ENCODE measurements around the gene TP53.
"Not testable (repeated sequence)": the region's sequence is repeated elsewhere in the genome, so short reads cannot be mapped to it uniquely, and the experiment has no call there.

TP53 gene

DNA sequence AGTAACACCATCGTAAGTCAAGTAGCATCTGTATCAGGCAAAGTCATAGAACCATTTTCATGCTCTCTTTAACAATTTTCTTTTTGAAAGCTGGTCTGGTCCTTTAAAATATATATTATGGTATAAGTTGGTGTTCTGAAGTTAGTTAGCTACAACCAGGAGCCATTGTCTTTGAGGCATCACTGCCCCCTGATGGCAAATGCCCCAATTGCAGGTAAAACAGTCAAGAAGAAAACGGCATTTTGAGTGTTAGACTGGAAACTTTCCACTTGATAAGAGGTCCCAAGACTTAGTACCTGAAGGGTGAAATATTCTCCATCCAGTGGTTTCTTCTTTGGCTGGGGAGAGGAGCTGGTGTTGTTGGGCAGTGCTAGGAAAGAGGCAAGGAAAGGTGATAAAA is 14.1 kb downstream of the TP53 start:
- peak; percentile 36 to 89 for DNase-seq

GRCh38 chr17:7668482-7668881 is 18.8 kb downstream of the TP53 start:
- DNase-seq: no peak

DNA sequence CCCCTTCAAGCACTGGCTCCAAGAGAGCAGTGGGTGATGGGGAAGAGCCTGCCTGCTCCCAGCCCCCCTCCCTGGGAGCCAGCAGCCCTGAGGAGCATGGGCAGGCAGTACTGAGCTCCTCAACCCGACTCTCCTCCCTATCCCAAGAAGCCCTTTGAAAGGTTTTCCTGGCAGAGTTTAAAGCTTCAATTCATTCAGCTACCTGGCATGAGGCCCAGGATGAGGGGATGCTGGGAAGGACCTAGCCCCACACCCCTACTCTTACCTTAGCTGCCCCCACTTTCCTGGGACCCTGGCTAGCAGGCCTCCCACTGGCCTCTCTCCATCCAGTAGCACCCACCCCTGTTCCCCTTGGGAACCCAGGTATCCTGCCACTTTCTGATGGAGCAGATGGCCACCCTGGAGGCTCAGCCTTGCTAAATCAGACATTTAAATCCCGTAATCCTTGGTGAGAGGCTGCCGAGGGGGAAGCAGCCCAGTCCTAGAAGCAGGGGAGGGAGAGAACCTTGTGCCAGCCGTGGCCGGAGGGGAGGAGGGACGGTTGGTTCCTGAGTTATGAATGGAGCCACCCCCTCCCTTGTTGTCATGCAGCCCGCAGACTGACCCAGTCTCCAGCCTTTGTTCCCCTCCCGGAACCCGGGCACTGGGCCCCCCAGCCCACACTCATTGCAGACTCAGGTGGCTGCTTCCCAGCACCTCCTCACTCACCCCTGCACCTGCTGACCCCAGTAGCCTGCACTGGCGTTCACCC is 19.5 kb downstream of the TP53 start:
- no peak for DNase-seq

GRCh38 chr17:7656958-7657609 is 30.2 kb downstream of the TP53 start:
- no peak for DNase-seq

DNA sequence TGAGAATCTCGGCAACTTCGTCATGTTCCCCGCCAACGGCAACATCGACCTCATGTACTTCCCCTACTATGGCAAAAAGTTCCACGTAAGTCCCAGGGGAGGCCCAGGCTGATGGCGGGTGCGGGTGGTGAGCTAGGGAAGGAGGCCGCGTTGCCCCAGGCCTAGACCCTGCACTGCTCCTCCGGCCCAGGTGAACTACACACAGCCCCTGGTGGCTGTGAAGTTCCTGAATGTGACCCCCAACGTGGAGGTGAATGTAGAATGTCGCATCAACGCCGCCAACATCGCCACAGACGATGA is 31.8 kb downstream of the TP53 start:
- DNase-seq: no peak

- DNase-seq: peak; percentile 16 to 58
Measured at GRCh38 chr17:7654832-7655540, 32.3 kb downstream of the TP53 start.

- DNase-seq: no peak
Measured at GRCh38 chr17:7652388-7653356, 34.6 kb downstream of the TP53 start.

GRCh38 chr17:7651665-7652387 is 35.5 kb downstream of the TP53 start:
- DNase-seq: no peak

DNA sequence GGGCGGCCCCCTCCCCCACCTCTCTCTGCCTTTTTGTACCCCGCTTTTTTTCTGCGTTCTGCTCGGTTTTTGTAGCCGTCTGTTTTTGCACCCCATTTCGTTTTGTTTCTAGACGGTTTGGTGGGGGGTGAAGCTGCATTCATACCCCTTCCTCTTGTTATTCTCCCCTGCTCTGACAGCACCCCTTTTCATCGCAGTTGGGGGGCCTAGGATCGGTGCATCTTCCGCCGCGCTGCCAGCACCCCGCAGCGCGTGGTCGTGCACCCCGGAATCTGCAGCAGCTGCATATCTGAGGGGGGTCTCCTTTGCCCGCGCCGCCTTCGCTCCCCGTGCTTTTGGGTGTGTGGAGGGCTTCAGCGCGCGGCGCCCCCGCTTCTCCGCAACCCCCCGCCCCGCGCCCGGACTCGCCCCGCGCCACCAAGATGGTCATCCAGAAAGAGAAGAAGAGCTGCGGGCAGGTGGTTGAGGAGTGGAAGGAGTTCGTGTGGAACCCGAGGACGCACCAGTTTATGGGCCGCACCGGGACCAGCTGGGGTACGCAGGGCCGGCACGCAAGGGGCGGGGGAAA is 36.1 kb downstream of the TP53 start:
- DNase-seq: no peak

DNA sequence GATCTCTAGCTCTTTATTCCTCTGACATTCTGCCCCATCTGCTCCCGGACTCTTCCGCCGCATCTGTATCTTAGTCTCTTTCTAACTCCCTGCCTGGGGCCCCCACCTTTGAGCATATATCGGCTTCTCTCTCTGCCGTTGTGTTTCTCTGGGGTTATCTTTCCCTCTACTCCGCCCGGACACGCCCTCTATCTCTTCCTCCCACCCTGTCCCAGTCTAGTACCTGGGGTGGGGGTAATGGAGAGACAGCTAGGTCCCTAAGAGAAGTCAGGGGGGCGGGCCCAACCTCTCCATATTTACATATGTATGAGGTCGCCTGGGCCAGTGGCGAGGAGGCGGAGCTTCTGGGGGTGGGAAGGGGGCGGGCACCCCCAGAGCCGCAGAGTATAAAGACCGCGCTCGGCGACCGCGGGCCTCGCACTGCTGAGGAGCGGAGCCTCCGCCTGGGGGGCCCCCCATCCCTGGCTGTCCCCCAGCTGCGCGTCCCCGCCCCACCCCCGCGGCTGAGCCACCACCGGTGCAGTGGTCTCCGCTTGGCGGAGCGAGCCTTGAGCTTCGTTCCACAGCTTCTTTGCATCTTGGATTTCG is 36.7 kb downstream of the TP53 start, which contains the start of gene ATP1B2:
ATP1B2 (plus strand) TSS at position 418 of the 588 bp plus-strand sequence. CDS start 593 bp downstream, outside the sequence.
- DNase-seq: peak; percentile 40 to 63

DNA sequence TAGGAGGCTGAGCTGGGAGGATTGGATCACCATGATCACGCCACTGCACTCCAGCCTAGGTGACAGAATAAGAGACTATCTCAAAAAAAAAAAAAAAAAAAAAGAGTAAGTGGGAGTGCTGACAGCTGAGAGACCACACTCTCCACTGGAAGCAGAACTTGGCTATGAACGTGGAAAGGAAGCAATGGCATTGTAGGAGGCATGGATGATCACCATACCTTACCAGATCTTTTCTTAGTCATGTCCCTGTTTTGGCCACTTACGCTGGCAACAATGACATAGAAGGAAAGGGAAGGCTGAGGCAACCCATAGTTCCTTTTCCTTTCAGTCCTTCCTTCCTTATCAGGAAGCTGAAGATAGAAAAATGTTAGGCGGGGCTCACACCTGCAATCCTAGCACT is 40.3 kb downstream of the TP53 start:
- peak; percentile 57 to 69 for DNase-seq

DNA sequence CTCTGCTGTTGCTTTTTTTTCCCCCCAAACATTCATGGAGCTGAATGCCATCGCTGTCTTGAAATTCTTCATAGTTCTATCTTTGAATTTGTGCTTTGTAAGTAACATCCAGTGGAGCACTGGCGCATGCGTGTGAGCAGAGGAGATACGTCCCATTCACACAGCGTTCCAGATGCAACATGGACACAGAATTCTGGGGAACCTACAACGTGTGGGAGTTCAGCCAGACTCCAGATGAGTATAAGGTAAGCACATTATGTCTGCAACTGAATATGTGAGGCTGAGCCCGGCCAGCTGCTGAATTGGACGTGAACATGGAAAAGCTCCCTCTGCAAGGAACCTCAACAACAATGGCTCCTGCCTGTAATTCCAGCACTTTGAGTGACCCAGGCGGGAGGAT is 40.8 kb downstream of the TP53 start:
- no peak for DNase-seq

DNA sequence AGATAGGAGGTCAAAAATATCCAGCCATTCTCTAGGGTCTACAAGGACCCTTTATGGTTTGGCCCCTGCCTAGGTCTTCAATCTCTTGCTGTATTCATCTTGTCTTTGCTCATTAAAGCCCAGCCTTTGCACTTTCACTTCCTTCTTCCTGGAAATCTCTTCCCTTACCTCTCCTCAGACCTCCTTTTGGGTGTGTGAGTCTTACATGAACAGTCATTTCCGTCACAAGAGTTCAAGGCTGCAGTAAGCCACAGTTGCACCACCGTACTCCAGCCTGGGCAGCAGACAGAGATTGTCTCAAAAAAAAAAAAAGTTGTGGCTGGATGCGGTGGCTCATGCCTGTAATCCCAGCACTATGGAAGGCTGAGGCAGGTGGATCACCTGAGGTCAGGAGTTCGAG is 42.5 kb downstream of the TP53 start:
- peak; percentile 51 to 72 for DNase-seq

DNA sequence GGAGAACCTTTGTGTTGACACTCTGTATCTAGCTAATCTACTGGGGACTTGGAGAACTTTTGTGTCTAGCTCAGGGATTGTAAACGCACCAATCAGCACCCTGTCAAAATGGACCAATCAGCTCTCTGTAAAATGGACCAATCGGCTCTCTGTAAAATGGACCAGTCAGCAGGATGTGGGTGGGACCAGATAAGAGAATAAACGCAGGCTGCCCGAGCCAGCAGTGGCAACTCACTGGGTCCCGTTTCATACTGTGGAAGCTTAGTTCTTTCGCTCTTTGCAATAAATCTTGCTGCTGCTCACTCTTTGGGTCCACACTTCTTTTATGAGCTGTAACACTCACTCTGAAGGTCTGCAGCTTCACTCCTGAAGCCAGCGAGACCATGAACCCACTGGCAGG is 45.7 kb downstream of the TP53 start:
- not testable (repeated sequence) for DNase-seq

GRCh38 chr17:7640783-7641182 is 46.5 kb downstream of the TP53 start:
- DNase-seq: no peak

DNA sequence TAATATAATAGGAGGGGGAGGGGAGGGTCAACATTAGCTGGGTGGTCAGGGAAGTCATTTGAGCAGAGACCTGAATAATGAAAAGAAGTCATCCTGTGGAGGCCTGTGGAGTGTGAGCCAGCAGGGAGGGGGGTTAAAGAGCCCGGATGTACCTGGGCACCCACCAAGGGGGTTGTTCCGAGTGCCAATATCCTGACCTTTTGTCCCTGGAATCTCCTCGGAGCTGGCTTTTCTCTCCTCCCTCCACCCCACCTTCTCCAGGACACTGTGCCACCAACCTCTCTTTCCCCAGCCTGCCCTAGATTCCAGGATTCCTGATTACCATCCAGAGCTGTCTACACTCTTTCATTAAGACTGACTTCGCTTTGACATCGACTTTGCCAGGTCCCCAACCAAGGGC is 51.1 kb downstream of the TP53 start:
- no peak for DNase-seq

GRCh38 chr17:7634384-7634783 is 52.9 kb downstream of the TP53 start:
- peak in 1 of 2 donors; percentile 65 for DNase-seq

GRCh38 chr17:7633093-7633492 is 54.2 kb downstream of the TP53 start:
- DNase-seq: no peak

DNA sequence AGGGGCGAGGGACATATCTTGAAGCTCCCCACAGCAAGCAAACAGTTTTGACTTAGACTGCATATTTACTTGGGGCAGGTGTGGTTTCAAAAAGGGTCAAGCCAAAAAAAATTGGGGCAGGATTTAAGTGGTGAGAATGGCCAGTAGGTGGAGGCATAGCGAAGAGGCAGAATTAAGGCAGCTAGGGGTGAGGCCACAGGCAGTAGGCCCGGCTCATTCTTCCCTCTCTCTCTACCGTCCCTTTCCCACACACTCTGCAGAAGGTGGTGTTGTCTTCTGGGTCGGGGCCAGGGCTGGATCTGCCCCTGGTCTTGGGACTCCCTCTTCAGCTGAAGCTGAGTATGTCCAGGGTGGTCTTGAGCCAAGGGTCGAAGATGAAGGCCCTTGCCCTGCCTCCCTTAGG is 54.8 kb downstream of the TP53 start:
- DNase-seq: peak; percentile 42 to 75

DNA sequence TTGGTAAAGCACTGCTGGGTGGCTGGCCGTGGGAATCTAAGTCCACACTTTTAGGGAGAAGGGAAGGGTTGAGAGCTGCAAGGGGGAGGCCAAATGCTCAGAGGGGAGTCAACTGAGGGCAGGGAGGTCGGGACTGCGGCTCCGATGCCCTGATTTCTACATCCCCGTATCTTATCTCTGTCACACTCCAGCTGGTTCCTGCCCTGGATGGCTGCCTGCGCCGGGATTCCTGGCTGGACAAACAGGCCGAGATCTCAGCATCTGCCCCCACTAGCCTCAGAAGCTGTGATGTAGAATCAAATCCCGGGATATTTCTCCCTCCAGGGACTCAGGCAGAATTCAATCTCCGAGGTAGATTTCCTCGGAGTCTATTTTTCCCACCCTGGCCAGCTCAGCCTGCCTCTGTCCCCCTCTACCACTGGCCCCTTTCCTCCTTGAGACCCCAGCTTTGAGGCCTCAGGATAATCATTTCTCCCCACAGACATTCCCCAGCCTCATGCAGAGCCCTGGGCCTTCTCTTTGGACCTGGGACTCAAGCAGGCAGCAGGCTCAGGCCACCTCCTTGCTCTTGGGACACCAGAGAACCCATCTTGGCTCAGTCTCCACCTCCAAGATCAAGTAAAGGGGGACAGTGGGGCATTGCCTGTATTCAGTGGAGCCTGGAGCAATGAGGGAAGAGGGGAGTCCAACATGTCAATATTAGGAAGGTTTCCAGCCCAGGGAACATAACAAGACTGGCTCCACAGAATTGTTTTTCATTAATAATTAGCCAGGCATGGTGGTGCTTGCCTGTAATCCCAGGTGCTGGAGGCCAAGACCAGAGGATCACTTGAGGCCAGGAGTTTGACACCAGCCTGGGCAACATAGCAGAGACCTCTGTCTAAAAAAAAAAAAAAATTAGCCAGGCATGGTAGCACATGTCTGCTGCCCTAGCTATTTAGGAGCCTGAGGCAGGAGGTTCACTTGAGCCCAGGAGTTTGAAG is 55.6 kb downstream of the TP53 start:
- no peak for DNase-seq

Data from inflammatory macrophage treated with lipopolysaccharide for 1 hour (primary cell).